HFFc6 (cell line): Measurements from ENCODE around the gene TMEM18. TPM values are rescaled to one million over a fixed set of nuclear protein-coding genes. Genes with fewer than 3 reads are reported as not detected.

Source experiments
- DNase-seq: peaks from one replicate; pipeline ENCODE4 v3.0.0-alpha.2; 2018
- H3K27ac Mint-ChIP-seq: 2 replicates; pipeline ENCODE4 v1.8.0; 2020; ENCODE audit warnings: mild to moderate bottlenecking, mixed read lengths
- H3K27me3 Mint-ChIP-seq: 2 replicates; pipeline ENCODE4 v1.8.0; 2021; ENCODE audit warnings: mild to moderate bottlenecking, moderate library complexity, mixed read lengths; ENCODE audit not compliant: insufficient read depth
- H3K36me3 Mint-ChIP-seq: 2 replicates; pipeline ENCODE4 v1.8.0; 2021; ENCODE audit warnings: low read depth, mixed read lengths
- H3K4me1 Mint-ChIP-seq: 2 replicates; pipeline ENCODE4 v1.8.0; 2020; ENCODE audit warnings: low read depth, mixed read lengths
- H3K4me3 Mint-ChIP-seq: 2 replicates; pipeline ENCODE4 v1.8.0; 2020; ENCODE audit warnings: mild to moderate bottlenecking, moderate library complexity, mixed read lengths
- H3K9me3 Mint-ChIP-seq: 2 replicates; pipeline ENCODE4 v1.8.0; 2020; ENCODE audit warnings: mild to moderate bottlenecking, mixed read lengths
- CTCF ChIP-seq: fragments of 200-600 bp; sonication (generic); IDR thresholded peaks from 2 replicates; pipeline ENCODE4 v1.5.0; 2021; ENCODE audit warnings: antibody characterized with exemption, mild to moderate bottlenecking
- total RNA-seq, 6 experiments: library from RNA; stranded (reverse); fragmentation: NEBNext Ultra II Directional; extraction: Animal tissue kit (Norgen Biotek cat#: 25700); gene quantifications; 2 replicates in 1 of 6; 3 replicates in 5 of 6; pipeline ENCODE4 v1.2.3, GENCODE V29; 2021

TMEM18 gene
- total RNA-seq, 6 experiments from 2014 or later, result 24.6 to 28.5 (median 26.5) TPM

GRCh38 chr2:647691-648231, 29.4 kb downstream of the TMEM18 start:
- peaks cover 25% of the 10 kb centered on the region for H3K27me3 Mint-ChIP-seq
- no peaks in the 10 kb centered on the region for H3K36me3 Mint-ChIP-seq
- no peak for TF ChIP-seq CTCF
- H3K27ac Mint-ChIP-seq, result no peak overlapping the region
- peaks cover 11% of the 10 kb centered on the region; the same call in 1 of the 2 replicates for H3K4me1 Mint-ChIP-seq
- H3K9me3 Mint-ChIP-seq, result no peaks in the 10 kb centered on the region
- no peak overlapping the region for H3K4me3 Mint-ChIP-seq
- DNase-seq, result no peak

GRCh38 chr2:647003-647560, 30.1 kb downstream of the TMEM18 start:
- H3K4me3 Mint-ChIP-seq, result no peak overlapping the region
- peaks cover 11% of the 10 kb centered on the region; the same call in 1 of the 2 replicates for H3K4me1 Mint-ChIP-seq
- peaks cover 26% of the 10 kb centered on the region for H3K27me3 Mint-ChIP-seq
- DNase-seq, result no peak
- H3K36me3 Mint-ChIP-seq, result no peaks in the 10 kb centered on the region
- no peak overlapping the region for H3K27ac Mint-ChIP-seq
- no peak for TF ChIP-seq CTCF
- no peaks in the 10 kb centered on the region for H3K9me3 Mint-ChIP-seq

- peaks cover 15% of the 10 kb centered on the region for H3K27me3 Mint-ChIP-seq
- no peak for DNase-seq
- TF ChIP-seq CTCF, result no peak
- no peak overlapping the region for H3K4me3 Mint-ChIP-seq
- H3K4me1 Mint-ChIP-seq, result no peaks in the 10 kb centered on the region; the same call in 1 of the 2 replicates
- H3K9me3 Mint-ChIP-seq, result no peaks in the 10 kb centered on the region
- no peak overlapping the region for H3K27ac Mint-ChIP-seq
- no peaks in the 10 kb centered on the region for H3K36me3 Mint-ChIP-seq
Observed at GRCh38 chr2:644871-645270, 32.3 kb downstream of the TMEM18 start.

- no peak overlapping the region for H3K4me3 Mint-ChIP-seq
- H3K4me1 Mint-ChIP-seq, result no peaks in the 10 kb centered on the region; the same call in 1 of the 2 replicates
Observed at GRCh38 chr2:643761-644160, 33.4 kb downstream of the TMEM18 start.

GRCh38 chr2:643334-643733, 33.9 kb downstream of the TMEM18 start:
- no peak overlapping the region for H3K4me3 Mint-ChIP-seq
- TF ChIP-seq CTCF, result no peak
- DNase-seq, result no peak
- no peaks in the 10 kb centered on the region for H3K9me3 Mint-ChIP-seq
- peaks cover 12% of the 10 kb centered on the region for H3K27me3 Mint-ChIP-seq
- H3K36me3 Mint-ChIP-seq, result no peaks in the 10 kb centered on the region
- no peaks in the 10 kb centered on the region; the same call in 1 of the 2 replicates for H3K4me1 Mint-ChIP-seq
- H3K27ac Mint-ChIP-seq, result no peak overlapping the region

More at GRCh38 chr2:643761-644160, 33.4 kb downstream of the TMEM18 start:
- peaks cover 12% of the 10 kb centered on the region for H3K27me3 Mint-ChIP-seq
- DNase-seq, result no peak
- H3K9me3 Mint-ChIP-seq, result no peaks in the 10 kb centered on the region
- H3K36me3 Mint-ChIP-seq, result no peaks in the 10 kb centered on the region
- no peak overlapping the region for H3K27ac Mint-ChIP-seq
- TF ChIP-seq CTCF, result no peak
